GM12874 (cell line): ENCODE measurements around the gene PSMG1.

Experiments used
- CTCF ChIP-seq: IDR thresholded peaks from 2 replicates; pipeline ENCODE4 v1.5.1; 2011; ENCODE audit warnings: low read depth, mild to moderate bottlenecking, control low read depth, low read length, moderate library complexity; ENCODE audit not compliant: insufficient read depth

PSMG1 gene

DNA sequence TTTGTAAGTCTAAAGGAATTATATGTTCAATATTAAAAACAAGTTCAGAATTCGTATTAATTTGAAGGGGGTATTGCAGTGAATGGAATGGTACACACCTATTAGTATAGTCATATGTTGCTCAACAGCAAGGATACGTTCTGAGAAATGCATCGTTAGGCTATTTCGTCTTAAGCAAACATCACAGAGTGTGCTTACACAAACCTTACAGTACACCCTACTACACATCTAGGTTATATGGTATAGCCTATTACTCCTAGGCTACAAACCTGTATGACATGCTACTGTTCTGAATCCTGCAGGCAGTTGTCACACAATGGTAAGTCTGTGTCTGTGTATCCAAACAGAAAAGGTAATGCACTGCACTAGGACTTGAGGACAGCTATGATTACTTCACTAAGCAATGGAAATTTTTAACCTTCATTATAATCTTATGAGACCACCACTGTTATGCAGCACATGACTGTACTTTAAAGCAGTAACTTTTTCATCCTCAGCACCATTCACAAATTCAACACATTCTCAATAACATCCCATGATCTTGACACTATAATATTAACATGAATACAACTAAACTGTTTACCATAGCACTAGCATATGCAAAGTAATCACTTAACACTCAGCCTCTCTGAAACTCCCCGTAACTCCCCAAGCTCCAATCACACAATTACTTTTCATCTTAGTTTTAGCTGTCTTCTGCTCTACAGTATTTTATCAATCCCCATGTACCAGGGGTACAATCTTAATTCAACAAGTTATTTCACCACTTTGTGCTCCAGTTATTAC lies 14.4 kb upstream of the PSMG1 start:
- TF ChIP-seq CTCF = no peak

GRCh38 chr21:39196838-39197237 lies 13.6 kb upstream of the PSMG1 start:
- no peak for TF ChIP-seq CTCF

- no peak for TF ChIP-seq CTCF
Observed at GRCh38 chr21:39196310-39196709, 13.1 kb upstream of the PSMG1 start.

DNA sequence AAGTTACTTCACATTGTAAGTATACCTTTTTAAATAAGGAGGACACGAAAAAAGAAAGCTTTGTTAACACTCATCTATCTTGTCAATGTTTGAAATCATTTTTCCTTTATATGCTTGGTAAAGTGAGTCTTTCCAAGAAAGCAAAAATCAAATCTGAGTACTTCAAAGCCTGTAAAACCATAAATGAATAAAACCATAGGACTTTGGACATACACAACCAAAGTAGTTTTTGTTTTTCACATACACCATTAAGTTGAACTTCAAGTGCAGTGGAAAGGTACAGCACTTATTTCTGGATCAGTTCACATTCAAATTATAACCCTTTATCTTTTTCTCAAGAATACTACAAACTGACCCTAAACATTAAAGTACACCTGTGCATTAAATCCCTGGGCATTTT lies 10.1 kb upstream of the PSMG1 start:
- TF ChIP-seq CTCF = no peak

DNA sequence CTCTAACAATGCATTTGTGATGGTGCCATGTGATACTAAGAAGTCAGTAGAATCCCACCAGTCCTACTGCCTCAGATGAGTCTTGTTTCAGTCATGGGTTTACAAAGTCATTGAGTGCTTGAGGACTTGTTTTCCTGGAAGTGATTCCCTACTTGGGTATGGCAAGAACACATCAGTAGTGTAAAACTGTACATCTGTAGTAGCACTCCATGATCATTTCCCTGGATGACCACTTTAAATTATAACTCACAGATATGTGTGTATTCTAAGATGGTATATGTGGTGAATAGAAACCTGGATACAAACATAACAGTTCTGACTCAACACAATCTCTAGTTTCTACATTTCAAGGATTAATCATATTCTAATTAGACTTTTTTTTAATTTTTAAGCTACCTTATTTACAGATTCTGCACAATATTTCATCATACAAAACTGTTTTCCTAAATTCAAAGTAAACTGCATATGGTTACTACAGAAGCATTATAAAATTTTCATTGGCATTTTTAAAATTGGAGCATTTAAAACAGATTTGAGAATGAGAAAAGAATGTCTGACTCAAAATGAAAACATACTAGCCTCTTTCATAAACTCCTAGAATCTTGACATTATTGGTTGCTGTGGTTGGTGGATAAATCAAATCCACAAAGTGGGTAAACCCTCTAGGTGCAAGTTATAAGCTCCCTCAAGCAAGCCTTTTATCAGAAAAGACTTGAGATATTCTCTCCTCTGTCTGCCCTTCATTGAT lies 6.8 kb upstream of the PSMG1 start:
- no peak for TF ChIP-seq CTCF

DNA sequence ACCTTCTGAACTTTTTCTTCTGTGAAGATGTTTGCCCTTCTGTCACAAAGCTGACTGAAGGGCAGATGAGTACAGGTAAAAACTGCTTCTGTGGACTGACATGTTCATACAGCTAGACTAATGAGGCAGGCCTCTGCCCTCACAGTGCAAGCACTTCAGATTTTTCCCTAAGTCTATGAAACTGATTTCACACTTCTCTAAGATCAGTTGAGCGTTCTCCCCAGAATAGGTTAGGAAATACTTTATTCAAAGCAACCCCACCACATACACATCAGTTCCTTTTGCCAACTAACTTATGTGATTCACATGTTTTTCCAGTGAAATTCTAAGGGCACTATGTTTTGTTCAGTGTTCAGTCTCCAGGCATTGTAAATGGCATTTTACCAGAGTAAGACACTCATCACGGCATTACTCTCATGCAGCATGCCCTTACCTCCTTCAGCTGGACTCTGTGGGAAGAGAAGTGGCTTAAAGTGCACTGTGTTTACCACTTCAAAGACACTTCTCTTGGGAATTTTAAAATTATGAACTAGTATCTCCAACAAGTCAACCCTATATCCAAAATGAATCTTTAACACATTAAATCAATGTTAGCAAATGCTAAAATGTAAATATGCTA lies 5.4 kb upstream of the PSMG1 start:
- TF ChIP-seq CTCF = no peak

DNA sequence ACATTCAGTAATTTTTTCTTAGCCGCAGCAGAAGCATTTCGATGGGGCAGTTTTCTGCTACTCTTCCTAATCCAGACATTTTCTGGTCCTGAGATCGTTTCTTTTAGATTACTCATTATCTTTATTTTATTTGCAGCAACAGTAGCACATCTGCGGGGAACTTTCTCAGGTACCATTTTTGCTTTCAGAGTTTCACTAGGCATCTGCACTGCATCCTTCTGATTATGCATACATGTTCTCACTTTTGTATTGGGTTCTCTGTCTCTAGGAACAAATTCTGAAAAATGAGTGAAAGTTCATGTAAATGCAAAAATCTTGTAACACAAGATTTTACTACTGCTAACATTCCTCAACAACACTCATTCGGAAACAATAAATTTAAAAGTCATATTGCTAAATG lies 3.9 kb upstream of the PSMG1 start:
- no peak for TF ChIP-seq CTCF
